HepG2 (cell line): ENCODE measurements around the gene ARHGAP11B.
"Not testable (repeated sequence)": the region's sequence is repeated elsewhere in the genome, so short reads cannot be mapped to it uniquely, and the experiment has no call there.

ENCODE experiments used
- ATAC-seq: fragments of 200-7000 bp; cut with Tn5 transposase; 3 replicates; pipeline ENCODE4 v1.9.1; 2020; ENCODE audit warnings: mild to moderate bottlenecking, moderate library complexity
- BruUV-seq: library from RNA; stranded (reverse); fragments of 400-500 nt; replicated peaks from 2 replicates; lab custom pipeline; 2021; lab: Mats Ljungman, UMichigan
- CTCF ChIA-PET: fragments of 300-600 bp; formaldehyde crosslinking; extraction: SDS; loops from one replicate; lab custom pipeline; 2021; ENCODE audit warnings: low total read pairs, inconsistent platforms, low intra/inter-chr PET ratio; lab: Yijun Ruan, JAX
- POLR2A ChIA-PET: fragments of 350-600 bp; sonication (Branson Sonifier 250); formaldehyde crosslinking; loops from one replicate; lab custom pipeline; 2020; ENCODE audit warnings: antibody characterized with exemption, inconsistent platforms; lab: Yijun Ruan, JAX
- DNase-seq: peaks from one replicate; pipeline ENCODE4 v3.0.0-alpha.2; 2015; ENCODE audit warnings: low spot score
- FAIRE-seq: peaks from 3 replicates; lab custom pipeline; 2011; peaks lifted over from hg19 to GRCh38; lab: Jason Lieb, UNC
- H2AFZ ChIP-seq: one replicate; pipeline ENCODE4 v1.6.1; 2011; ENCODE audit warnings: low read length, inconsistent platforms
- H3K27ac ChIP-seq: fragments of 300-600 bp; 3 replicates; pipeline ENCODE4 v1.8.0; 2011; ENCODE audit warnings: mixed run types, mild to moderate bottlenecking, mixed read lengths, low read length, inconsistent platforms; ENCODE audit not compliant: insufficient read depth; ENCODE audit errors: extremely low read length
- H3K27me3 ChIP-seq, 2 experiments: fragments of 200-600 bp in 1 of 2; 2 replicates in 1 of 2; 3 replicates in 1 of 2; pipeline versions ENCODE4 v1.6.0 to v1.8.0; 2011; ENCODE audit warnings: low read length in 2 of 2, mild to moderate bottlenecking in 2 of 2, moderate library complexity in 2 of 2, inconsistent platforms in 1 of 2; ENCODE audit not compliant: insufficient read depth in 2 of 2, control insufficient read depth in 1 of 2
- H3K36me3 ChIP-seq, 2 experiments: fragments of 200-600 bp in 1 of 2; replicated peaks in 1 of 2; 2 replicates in 1 of 2; 3 replicates in 1 of 2; pipeline versions ENCODE4 v1.5.1 to v1.8.0; 2011; ENCODE audit warnings: low read length in 2 of 2, inconsistent platforms in 1 of 2; ENCODE audit not compliant: insufficient read depth in 2 of 2, control insufficient read depth in 1 of 2
- H3K4me1 ChIP-seq: 2 replicates; pipeline ENCODE4 v1.5.1; 2012; ENCODE audit warnings: low read length, inconsistent platforms; ENCODE audit not compliant: insufficient read depth
- H3K4me2 ChIP-seq: 2 replicates; pipeline ENCODE4 v1.6.0; 2011; ENCODE audit warnings: low read depth, low read length, inconsistent platforms
- H3K4me3 ChIP-seq, 3 experiments: fragments of 200-600 bp in 1 of 3; sonication (generic), shearing (Covaris generic) in 1 of 3; replicated peaks in 1 of 3; 2 replicates each; pipeline ENCODE4 v1.5.1; 2011 to 2016; ENCODE audit warnings: low read length in 3 of 3, inconsistent platforms in 2 of 3, low read depth in 2 of 3, mild to moderate bottlenecking in 2 of 3, control low read depth in 1 of 3, mixed read lengths in 1 of 3; ENCODE audit not compliant: insufficient read depth in 1 of 3
- H3K79me2 ChIP-seq: one replicate; pipeline ENCODE4 v1.6.1; 2011; ENCODE audit warnings: low read length, inconsistent platforms; ENCODE audit not compliant: insufficient read depth
- H3K9ac ChIP-seq: 2 replicates; pipeline ENCODE4 v1.6.0; 2011; ENCODE audit warnings: mild to moderate bottlenecking, low read depth, low read length, inconsistent platforms; ENCODE audit not compliant: insufficient read depth
- H3K9me3 ChIP-seq: 2 replicates; pipeline ENCODE4 v1.5.1; 2012; ENCODE audit warnings: mild to moderate bottlenecking, low read length
- H4K20me1 ChIP-seq: 2 replicates; pipeline ENCODE4 v1.6.0; 2011; ENCODE audit warnings: inconsistent platforms, mild to moderate bottlenecking, low read length, moderate library complexity; ENCODE audit not compliant: insufficient read depth
- ARNTL ChIP-seq: sonication (generic); formaldehyde crosslinking; IDR thresholded peaks from 2 replicates; pipeline ENCODE4 v1.4.0; 2020; ENCODE audit warnings: mild to moderate bottlenecking, missing genetic modification reagents
- FOXA3 ChIP-seq: IDR thresholded peaks from 2 replicates; pipeline ENCODE4 v1.6.1; 2016; ENCODE audit warnings: missing genetic modification reagents, missing compliant biosample characterization
- HDAC1 ChIP-seq: sonication (generic); formaldehyde crosslinking; IDR thresholded peaks from 2 replicates; pipeline ENCODE4 v1.5.1; 2020; ENCODE audit warnings: mild to moderate bottlenecking, missing genetic modification reagents
- HOXA7 ChIP-seq: sonication (generic); formaldehyde crosslinking; IDR thresholded peaks from 2 replicates; pipeline ENCODE4 v1.8.1; 2022; ENCODE audit warnings: mild to moderate bottlenecking, missing genetic modification reagents, moderate library complexity
- JUNB ChIP-seq: sonication (generic); formaldehyde crosslinking; IDR thresholded peaks from 2 replicates; pipeline ENCODE4 v1.8.0; 2022; ENCODE audit warnings: missing genetic modification reagents, mild to moderate bottlenecking, borderline replicate concordance
- MIER2 ChIP-seq: IDR thresholded peaks from 2 replicates; pipeline ENCODE4 v1.6.1; 2016; ENCODE audit warnings: missing biosample characterization, missing genetic modification reagents
- MLLT10 ChIP-seq: sonication (generic); formaldehyde crosslinking; IDR thresholded peaks from 2 replicates; pipeline ENCODE4 v1.4.0; 2020; ENCODE audit warnings: missing genetic modification reagents
- SP4 ChIP-seq: sonication (generic); formaldehyde crosslinking; IDR thresholded peaks from 2 replicates; pipeline ENCODE4 v1.8.1; 2023; ENCODE audit warnings: mild to moderate bottlenecking, missing genetic modification reagents
- STAT5B ChIP-seq: sonication (generic); formaldehyde crosslinking; IDR thresholded peaks from 2 replicates; pipeline ENCODE4 v1.4.0; 2020; ENCODE audit warnings: missing genetic modification reagents
- ZBTB8A ChIP-seq: sonication (generic); formaldehyde crosslinking; IDR thresholded peaks from 2 replicates; pipeline ENCODE4 v1.4.0; 2020; ENCODE audit warnings: mild to moderate bottlenecking, low read depth, missing genetic modification reagents, borderline replicate concordance
- ZNF431 ChIP-seq: sonication (generic); formaldehyde crosslinking; IDR thresholded peaks from 2 replicates; pipeline ENCODE4 v1.9.0; 2022; ENCODE audit warnings: missing genetic modification reagents, low read depth, mild to moderate bottlenecking, borderline replicate concordance
- ZNF446 ChIP-seq: sonication (generic); formaldehyde crosslinking; IDR thresholded peaks from 2 replicates; pipeline ENCODE4 v1.5.0; 2020; ENCODE audit warnings: mild to moderate bottlenecking, missing genetic modification reagents
- WGBS: methylation state at CpG from one replicate; pipeline ENCODE4 v1.1.6; 2017; ENCODE audit warnings: low lambda C conversion rate; 5-methylcytosine and 5-hydroxymethylcytosine counted together
- in situ Hi-C: cut with HindIII; loops from 2 replicates; pipeline ENCODE4 v1.10.0; 2017; ENCODE audit warnings: low pct_unique_long_range_greater_than_20kb; ENCODE audit not compliant: extremely low pct_ligation_motif_present
- intact Hi-C: fragments of 100-400 bp; cut with micrococcal nuclease; formaldehyde crosslinking; loops from one replicate; pipeline ENCODE4 v1.10.0; 2022; ENCODE audit not compliant: unreplicated experiment
- TF ChIP-seq, protein P1 (sequence below): sonication (generic); formaldehyde crosslinking; IDR thresholded peaks from 2 replicates; pipeline ENCODE4 v1.5.0; 2020; ENCODE audit warnings: mild to moderate bottlenecking, missing genetic modification reagents, borderline replicate concordance

Gene ARHGAP11B

DNA sequence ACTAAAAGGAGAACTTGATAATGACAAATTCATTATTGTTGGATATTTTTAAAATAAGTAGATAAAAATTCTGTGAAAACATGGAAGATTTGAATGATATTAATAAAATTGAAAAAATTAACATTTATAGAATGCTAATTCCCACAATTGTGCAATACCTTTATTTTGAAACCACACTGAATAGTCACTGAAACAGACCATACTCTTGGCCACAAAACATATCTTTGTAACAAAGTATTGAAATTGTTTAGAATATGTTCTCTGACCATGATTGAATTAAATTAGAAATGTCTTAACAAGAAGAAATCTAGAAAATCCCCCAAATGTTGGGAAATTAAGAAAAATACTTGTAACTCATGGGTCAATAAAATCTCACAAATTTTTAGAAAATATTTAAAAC, 49.2 kb downstream of the ARHGAP11B start:
- Histone ChIP-seq H2AFZ (no peak overlapping the region), H3K4me3 (no peak overlapping the region), H3K36me3 (peaks cover 0 to 4% of the 10 kb centered on the region in 2 experiments; a peak in 1 of 5 replicates), H3K9me3 (no peaks in the 10 kb centered on the region), H3K4me1 (no peaks in the 10 kb centered on the region), H4K20me1 (no peaks in the 10 kb centered on the region), H3K4me2 (no peak overlapping the region), H3K9ac (no peak overlapping the region), H3K79me2 (no peaks in the 10 kb centered on the region), H3K27me3 (no peaks in the 10 kb centered on the region), H3K27ac (no peak overlapping the region)
- ChIA-PET POLR2A (no interaction called here), CTCF (no interaction called here)
- DNase-seq (no peak), FAIRE-seq (no peak), ATAC-seq (no peak)
- in situ Hi-C loops, result no loop called here
- intact Hi-C loops, result no loop called here
- TF ChIP-seq MLLT10 (CRISPR knock-in tag), result no peak
- TF ChIP-seq SP4 (CRISPR knock-in tag), result no peak
- TF ChIP-seq, protein P1, sequence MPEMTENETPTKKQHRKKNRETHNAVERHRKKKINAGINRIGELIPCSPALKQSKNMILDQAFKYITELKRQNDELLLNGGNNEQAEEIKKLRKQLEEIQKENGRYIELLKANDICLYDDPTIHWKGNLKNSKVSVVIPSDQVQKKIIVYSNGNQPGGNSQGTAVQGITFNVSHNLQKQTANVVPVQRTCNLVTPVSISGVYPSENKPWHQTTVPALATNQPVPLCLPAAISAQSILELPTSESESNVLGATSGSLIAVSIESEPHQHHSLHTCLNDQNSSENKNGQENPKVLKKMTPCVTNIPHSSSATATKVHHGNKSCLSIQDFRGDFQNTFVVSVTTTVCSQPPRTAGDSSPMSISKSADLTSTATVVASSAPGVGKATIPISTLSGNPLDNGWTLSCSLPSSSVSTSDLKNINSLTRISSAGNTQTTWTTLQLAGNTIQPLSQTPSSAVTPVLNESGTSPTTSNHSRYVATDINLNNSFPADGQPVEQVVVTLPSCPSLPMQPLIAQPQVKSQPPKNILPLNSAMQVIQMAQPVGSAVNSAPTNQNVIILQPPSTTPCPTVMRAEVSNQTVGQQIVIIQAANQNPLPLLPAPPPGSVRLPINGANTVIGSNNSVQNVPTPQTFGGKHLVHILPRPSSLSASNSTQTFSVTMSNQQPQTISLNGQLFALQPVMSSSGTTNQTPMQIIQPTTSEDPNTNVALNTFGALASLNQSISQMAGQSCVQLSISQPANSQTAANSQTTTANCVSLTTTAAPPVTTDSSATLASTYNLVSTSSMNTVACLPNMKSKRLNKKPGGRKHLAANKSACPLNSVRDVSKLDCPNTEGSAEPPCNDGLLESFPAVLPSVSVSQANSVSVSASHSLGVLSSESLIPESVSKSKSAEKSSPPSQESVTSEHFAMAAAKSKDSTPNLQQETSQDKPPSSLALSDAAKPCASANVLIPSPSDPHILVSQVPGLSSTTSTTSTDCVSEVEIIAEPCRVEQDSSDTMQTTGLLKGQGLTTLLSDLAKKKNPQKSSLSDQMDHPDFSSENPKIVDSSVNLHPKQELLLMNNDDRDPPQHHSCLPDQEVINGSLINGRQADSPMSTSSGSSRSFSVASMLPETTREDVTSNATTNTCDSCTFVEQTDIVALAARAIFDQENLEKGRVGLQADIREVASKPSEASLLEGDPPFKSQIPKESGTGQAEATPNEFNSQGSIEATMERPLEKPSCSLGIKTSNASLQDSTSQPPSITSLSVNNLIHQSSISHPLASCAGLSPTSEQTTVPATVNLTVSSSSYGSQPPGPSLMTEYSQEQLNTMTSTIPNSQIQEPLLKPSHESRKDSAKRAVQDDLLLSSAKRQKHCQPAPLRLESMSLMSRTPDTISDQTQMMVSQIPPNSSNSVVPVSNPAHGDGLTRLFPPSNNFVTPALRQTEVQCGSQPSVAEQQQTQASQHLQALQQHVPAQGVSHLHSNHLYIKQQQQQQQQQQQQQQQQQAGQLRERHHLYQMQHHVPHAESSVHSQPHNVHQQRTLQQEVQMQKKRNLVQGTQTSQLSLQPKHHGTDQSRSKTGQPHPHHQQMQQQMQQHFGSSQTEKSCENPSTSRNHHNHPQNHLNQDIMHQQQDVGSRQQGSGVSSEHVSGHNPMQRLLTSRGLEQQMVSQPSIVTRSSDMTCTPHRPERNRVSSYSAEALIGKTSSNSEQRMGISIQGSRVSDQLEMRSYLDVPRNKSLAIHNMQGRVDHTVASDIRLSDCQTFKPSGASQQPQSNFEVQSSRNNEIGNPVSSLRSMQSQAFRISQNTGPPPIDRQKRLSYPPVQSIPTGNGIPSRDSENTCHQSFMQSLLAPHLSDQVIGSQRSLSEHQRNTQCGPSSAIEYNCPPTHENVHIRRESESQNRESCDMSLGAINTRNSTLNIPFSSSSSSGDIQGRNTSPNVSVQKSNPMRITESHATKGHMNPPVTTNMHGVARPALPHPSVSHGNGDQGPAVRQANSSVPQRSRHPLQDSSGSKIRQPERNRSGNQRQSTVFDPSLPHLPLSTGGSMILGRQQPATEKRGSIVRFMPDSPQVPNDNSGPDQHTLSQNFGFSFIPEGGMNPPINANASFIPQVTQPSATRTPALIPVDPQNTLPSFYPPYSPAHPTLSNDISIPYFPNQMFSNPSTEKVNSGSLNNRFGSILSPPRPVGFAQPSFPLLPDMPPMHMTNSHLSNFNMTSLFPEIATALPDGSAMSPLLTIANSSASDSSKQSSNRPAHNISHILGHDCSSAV, result no peak
- no peak for TF ChIP-seq JUNB (CRISPR knock-in tag)
- TF ChIP-seq ARNTL, result no peak
- TF ChIP-seq ZNF446 (CRISPR knock-in tag), result no peak
- no peak for TF ChIP-seq MIER2 (CRISPR knock-in tag)
- TF ChIP-seq HOXA7, result no peak
- no peak for TF ChIP-seq ZNF431 (CRISPR knock-in tag)
- no peak for TF ChIP-seq STAT5B
- TF ChIP-seq HDAC1 (CRISPR knock-in tag), result no peak
- TF ChIP-seq FOXA3 (CRISPR knock-in tag), result no peak
- no peak for TF ChIP-seq ZBTB8A (CRISPR knock-in tag)
- BruUV-seq, result no TSS peak

DNA sequence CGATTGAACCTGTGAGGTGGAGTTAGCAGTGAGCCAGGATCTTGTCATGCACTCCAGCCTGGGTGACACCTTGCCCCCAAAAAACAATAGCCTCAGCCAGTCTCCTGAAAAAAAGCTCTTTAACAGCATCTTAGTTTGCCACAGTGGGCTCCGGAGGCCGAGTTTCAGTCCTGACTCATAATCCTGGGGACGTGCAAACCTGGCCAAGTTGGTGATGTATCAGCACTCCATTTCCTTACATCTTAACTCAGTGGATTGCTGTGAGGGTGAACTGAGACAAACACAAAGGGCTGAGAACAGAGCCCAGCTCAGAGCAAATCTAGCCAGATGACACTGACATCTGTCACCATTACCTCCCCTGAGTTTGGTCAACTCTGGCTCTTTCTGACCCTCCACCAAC, 50.0 kb downstream of the ARHGAP11B start:
- H3K27ac ChIP-seq, ATAC-seq, H3K9me3 ChIP-seq, H3K36me3 ChIP-seq, CTCF ChIA-PET, POLR2A ChIA-PET, H3K4me2 ChIP-seq, H3K79me2 ChIP-seq, H2AFZ ChIP-seq, H3K27me3 ChIP-seq, H4K20me1 ChIP-seq, DNase-seq, BruUV-seq, in situ Hi-C loops, H3K9ac ChIP-seq, H3K4me3 ChIP-seq, FAIRE-seq, H3K4me1 ChIP-seq, intact Hi-C loops: not testable (repeated sequence)
- 96% methylated on average over 4 of the region's 4 CpGs for WGBS
